ENCODE data around the gene PITPNM1. TPM values are rescaled to one million over a fixed set of nuclear protein-coding genes. Genes with fewer than 3 reads are reported as not detected.

Gene PITPNM1
- total and polyA plus RNA-seq, 2 of the 13 experiments (the other 11 are each of a cell fraction or from before 2014, with no cell fraction given): 8.2 to 8.5 TPM

GRCh38 chr11:67508486-67509121, 3.4 kb upstream of the PITPNM1 start (continued):
- TF ChIP-seq TRAFD1 (CRISPR knock-in tag; IDR thresholded peaks at IDR 0.05; ENCODE audit: borderline replicate concordance): no peak
- TF ChIP-seq ZSCAN29 (CRISPR knock-in tag; conservative IDR thresholded peaks at IDR 0.05): no peak
- peak; percentile 31; the same call in 1 of the 2 replicates for TF ChIP-seq ZNF768 (CRISPR knock-in tag; IDR thresholded peaks at IDR 0.05)
- peak; percentile 74; the same call in 1 of the 2 replicates for TF ChIP-seq ZBTB10 (CRISPR knock-in tag; IDR thresholded peaks at IDR 0.05; ENCODE audit: borderline replicate concordance)
- no peak for TF ChIP-seq NCOA2 (CRISPR knock-in tag; IDR thresholded peaks at IDR 0.05)
- no peak for TF ChIP-seq ZNF589 (CRISPR knock-in tag; conservative IDR thresholded peaks at IDR 0.05)
- no peak for TF ChIP-seq ZNF138 (CRISPR knock-in tag; IDR thresholded peaks at IDR 0.05; ENCODE audit: low read depth)
- TF ChIP-seq ZNF580 (CRISPR knock-in tag; IDR thresholded peaks at IDR 0.05; ENCODE audit: borderline replicate concordance, low read depth): 0 out of 2 replicates have a peak, but pooled peaks have one; percentile 27
- TF ChIP-seq CSRNP2 (CRISPR knock-in tag; conservative IDR thresholded peaks at IDR 0.05; ENCODE audit: low read depth): no peak
- TF ChIP-seq PAX8 (CRISPR knock-in tag; IDR thresholded peaks at IDR 0.05; ENCODE audit: borderline replicate concordance): no peak
- peak; percentile 59 for TF ChIP-seq YY1 (IDR thresholded peaks at IDR 0.05; ENCODE audit: insufficient read depth, insufficient replicate concordance, low read depth, low read length)
- no peak for TF ChIP-seq FOSL2 (CRISPR knock-in tag; IDR thresholded peaks at IDR 0.05)
- no peak for TF ChIP-seq ZNF737 (CRISPR knock-in tag; IDR thresholded peaks at IDR 0.05; ENCODE audit: borderline replicate concordance)
- no peak for TF ChIP-seq GATAD2A (CRISPR knock-in tag; IDR thresholded peaks at IDR 0.05)
- TF ChIP-seq RBM39 (IDR thresholded peaks at IDR 0.05; ENCODE audit: low read depth, low read length, poor library complexity, severe bottlenecking): no peak
- no peak for TF ChIP-seq ZNF180 (CRISPR knock-in tag; IDR thresholded peaks at IDR 0.05; ENCODE audit: borderline replicate concordance, low read depth)
- TF ChIP-seq TAF15 (IDR thresholded peaks at IDR 0.05; ENCODE audit: low read depth, low read length, poor library complexity, severe bottlenecking): no peak
- no peak for TF ChIP-seq CENPX (CRISPR knock-in tag; IDR thresholded peaks at IDR 0.05)
- no peak for TF ChIP-seq HNF4G (IDR thresholded peaks at IDR 0.05; ENCODE audit: borderline replicate concordance, low read depth, low read length)
- TF ChIP-seq HNF4G (CRISPR knock-in tag; IDR thresholded peaks at IDR 0.05; ENCODE audit: borderline replicate concordance, low read depth): no peak
- no peak for TF ChIP-seq SNAPC5 (CRISPR knock-in tag; IDR thresholded peaks at IDR 0.05; ENCODE audit: borderline replicate concordance)
- TF ChIP-seq ZFYVE20 (CRISPR knock-in tag; IDR thresholded peaks at IDR 0.05; ENCODE audit: borderline replicate concordance, low read depth): no peak
- TF ChIP-seq ZNF263 (CRISPR knock-in tag; IDR thresholded peaks at IDR 0.05): no peak
- 0 out of 2 replicates have a peak, but pooled peaks have one; percentile 11 for TF ChIP-seq FOSL1 (CRISPR knock-in tag; IDR thresholded peaks at IDR 0.05; ENCODE audit: borderline replicate concordance)

Data from HepG2 (cell line).